GM04504 (cell line): ENCODE measurements around the gene CCDC9.
A peak's percentile ranks its signal among the peaks of the same experiment; 100 is the strongest.
"Not testable (repeated sequence)": the region's sequence is repeated elsewhere in the genome, so short reads cannot be mapped to it uniquely, and the experiment has no call there.

Experiments used
- DNase-seq: peaks from one replicate; pipeline ENCODE4 v3.0.0-alpha.2; 2012; ENCODE audit warnings: low read depth

Gene CCDC9

DNA sequence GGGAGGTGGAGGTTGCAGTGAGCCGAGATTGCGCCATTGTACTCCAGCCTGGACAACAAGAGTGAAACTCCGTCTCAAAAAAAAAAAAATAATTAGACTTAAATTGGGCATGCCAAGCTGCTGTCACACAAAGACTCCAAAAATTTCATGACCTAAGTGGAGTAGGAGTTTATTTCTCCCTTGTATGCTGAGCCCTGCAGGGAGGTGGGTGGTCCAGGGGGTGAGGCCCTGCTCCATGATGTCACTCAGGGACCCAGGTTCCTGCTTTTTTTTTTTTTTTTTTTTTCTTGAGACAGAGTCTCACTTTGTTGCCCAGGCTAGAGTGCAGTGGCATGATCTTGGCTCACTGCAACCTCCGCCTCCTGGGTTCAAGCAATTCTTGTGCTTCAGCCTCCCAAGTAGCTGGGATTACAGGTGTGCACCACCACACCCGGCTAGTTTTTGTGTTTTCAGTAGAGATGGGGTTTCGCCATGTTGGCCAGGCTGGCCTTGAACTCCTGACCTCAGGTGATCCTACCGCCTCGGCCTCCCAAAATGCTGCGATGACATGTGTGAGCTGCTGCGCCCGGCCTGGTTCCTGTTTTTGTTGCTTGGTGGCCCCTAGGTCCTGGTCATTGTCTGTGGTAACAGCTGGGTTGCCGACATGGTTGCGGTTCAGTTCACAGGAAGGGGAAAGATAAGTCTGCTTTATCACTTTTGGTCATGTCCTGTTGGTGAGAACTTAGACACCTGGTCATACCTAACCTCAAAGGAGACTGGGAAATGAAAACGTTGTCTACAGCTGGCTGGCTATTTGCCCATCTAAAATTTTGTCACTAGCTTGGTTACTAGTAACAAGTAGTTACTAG, 5.8 kb downstream of the CCDC9 start:
- DNase-seq = not testable (repeated sequence)

DNA sequence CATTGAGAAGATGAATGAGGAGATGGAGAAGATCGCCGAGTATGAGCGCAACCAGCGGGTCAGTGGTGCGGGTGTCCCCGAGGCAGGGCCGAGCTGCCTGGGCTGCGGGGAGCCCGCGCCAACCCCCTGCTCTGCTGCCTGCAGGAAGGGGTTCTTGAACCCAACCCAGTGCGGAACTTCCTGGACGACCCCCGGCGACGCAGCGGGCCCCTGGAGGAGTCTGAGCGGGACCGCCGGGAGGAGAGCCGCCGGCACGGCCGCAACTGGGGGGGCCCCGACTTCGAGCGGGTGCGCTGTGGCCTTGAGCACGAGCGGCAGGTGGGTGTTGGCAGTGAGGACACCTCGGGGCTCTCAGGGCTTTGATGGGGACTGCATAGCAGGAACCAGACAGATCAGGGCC, 8.3 kb downstream of the CCDC9 start:
- no peak for DNase-seq

DNA sequence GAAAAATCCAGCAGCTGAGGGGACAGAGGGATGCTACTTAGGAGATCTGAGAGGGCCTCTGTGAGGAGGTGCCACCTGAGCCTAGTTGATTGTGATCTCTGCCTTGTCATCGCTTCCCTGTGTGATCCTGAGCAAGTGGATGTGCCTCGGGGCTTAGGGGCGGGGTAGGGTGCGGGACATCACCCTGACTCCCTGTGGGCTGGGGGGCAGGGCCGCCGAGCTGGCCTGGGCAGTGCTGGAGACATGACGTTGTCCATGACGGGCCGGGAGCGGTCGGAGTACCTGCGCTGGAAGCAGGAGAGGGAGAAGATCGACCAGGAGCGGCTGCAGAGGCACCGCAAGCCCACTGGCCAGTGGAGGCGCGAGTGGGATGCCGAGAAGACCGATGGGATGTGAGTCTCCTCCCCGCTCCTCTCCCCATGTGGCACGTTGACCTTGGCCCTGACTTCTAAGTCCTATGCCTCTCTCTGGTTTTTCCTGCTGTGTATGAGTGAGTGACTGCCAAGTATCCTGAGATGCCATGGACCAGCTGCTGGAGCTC, 10.1 kb downstream of the CCDC9 start:
- no peak for DNase-seq

DNA sequence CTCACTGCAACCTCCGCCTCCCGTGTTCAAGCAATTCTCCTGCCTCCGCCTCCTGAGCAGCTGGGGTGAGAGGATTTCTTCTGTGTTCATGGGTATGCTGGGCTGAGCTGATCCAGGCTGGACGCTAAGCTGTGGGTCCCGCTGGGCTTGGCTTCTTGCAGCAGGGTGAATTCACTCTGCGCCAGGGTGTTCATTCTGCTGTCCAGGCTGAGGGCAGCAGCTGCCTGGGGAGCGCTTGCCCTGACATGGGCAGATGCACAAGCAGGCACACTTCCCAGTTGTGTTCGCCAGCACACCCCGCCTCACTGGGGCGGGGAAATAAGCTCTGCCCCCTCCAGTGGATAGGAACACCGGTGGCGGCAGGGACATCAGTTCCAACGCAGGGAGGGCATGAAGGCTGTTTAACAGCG, 11.0 kb downstream of the CCDC9 start:
- DNase-seq = no peak

DNA sequence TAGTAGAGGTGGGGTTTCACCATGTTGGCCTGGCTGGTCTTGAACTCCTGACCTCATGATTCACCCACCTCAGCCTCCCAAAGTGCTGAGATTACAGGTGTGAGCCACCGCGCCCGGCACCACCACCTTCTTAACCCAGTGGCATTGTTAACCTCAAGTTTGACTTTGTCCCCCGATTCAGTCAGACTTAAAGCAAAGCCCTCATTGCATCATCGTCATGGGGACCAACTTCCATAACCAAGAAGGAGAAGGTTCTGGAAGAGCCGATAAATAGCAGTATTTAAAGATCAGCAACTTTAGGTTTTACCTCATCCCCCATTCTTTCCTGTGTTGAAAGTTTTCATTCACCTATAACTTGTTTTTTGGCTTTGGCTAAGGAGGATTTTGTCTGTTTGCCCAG, 11.7 kb downstream of the CCDC9 start:
- no peak for DNase-seq

DNA sequence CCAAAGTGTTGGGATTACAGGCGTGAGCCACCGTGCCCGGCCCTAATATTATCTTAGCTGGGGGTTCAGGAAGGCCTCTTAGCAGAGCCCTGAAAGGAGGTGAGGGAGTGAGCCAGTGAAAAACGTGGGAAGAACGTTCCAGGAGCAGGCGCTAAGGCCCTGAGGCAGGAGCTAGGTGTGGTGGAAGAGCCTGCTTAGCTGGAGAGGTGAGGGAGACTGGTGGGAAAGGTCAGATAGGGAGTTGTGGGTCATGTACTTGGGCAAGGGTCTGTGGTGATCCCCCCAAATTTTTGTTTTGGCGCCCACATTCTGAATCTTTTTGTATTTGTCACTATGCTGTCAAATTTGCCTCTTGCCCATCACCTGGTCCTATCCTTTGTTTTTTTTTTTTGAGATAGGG, 13.3 kb downstream of the CCDC9 start:
- DNase-seq = no peak

DNA sequence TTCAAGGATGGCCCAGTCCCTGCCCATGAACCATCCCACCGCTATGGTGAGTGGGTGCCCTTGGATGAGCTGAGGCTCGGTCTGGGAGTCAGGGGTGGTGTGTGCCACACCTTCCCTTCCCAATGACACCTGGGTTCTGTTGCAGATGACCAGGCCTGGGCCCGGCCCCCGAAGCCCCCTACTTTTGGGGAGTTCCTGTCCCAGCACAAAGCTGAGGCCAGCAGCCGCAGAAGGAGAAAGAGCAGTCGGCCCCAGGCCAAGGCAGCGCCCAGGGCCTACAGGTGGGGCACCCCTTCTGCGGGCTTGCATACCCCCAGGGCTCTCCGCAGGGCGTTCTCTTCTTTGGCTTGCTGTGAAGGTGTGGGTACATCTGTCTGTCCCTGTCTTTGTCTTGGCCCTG, 14.1 kb downstream of the CCDC9 start:
- no peak for DNase-seq

DNA sequence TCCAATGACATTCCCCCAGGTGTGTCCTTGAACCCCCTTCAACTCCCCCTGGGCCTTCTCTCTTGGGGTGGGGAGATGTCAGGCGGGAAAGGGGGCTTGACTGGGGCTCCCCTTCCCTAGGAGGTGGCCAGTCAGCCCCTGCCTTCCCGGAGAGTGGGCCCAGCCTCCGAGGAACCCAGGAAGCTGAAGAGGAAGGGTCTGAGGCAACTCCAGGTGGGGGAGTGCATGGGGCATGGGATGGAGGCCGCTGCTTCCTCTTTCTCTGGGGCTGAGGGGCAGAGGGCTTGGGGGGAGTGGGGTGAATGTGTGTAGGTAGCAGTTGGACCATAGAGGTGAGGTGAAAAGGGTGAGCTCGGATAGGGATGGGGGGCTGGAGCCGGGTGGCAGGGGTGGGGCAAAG, 15.6 kb downstream of the CCDC9 start:
- no peak for DNase-seq

DNA sequence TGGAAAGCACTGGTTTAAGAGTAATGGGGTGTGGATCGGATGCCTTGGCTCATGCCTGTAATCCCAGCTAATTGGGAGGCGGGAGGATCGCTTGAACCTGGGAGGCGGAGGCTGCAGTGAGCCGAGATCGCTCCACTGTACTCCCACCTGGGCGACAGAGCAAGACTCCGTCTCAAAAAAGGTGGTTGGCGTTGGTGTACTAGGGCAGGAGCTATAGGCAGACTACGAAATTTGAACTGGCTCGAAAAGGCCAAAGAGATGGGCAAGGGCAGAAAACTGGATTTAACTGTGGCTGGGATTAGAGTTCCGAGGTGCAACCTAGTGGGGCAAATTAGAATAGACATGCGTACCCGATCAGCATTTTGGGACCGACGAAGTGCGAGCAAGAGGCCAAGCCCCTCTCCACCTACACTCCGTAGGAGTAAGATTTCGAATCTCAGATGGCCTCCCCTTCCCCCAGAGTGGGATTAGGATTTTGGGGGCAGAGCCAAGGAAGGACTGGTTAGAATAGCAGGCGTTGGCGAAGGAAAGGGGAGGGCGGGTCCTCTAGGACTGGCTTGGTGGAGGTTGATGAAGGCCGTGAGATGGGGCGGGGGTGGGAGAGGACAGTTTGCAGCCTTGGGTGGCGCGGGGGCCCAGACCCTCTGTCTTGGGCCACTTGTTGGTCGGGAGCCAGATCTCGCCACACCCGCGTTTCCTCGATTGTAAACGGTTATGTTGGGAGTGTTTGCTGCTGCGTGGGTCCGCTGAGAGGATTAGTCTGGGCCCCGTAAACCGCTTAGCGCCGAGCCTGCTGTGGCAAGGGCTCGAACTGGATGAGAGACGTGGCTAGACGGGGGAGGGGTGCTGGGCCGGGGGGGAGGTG, 16.4 kb downstream of the CCDC9 start:
- DNase-seq = no peak

DNA sequence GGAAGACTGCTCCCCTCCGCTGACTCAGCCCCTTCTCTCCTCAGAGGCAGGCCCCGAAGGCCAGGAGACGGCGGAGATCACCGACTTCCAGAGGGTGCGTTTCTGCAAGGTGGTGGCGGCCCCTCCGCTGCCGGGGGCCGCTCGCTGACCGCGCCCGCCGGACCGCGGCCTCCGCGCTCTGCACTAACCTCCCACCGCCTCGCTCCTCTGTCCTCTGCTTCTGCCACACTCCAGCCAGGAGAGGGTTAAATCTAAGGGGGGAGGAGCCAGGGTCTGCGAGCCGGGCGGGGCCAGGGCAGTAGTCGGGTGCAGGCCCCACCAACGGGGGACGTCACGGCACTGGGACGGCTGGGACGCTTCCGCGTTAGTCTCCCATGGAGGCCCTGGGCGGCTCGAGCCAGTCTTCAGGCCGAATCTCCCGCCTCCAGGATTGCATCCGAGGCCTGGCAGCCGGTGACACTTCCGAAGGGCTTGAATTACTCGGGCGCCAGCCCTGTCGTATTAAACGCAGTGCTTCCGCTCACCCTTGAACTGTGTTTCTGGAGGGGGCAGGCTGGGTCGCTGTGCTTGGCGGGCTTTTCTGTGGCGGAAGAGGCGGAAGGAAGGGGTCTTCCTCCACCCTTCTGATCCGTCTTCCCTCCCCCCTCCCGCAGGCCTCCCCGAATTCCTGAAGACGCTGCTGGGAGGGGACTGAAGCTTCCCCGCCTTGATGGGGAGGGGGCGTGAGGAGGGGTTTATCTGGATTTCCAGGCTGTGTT, 17.2 kb downstream of the CCDC9 start:
- DNase-seq = peak; percentile 71

DNA sequence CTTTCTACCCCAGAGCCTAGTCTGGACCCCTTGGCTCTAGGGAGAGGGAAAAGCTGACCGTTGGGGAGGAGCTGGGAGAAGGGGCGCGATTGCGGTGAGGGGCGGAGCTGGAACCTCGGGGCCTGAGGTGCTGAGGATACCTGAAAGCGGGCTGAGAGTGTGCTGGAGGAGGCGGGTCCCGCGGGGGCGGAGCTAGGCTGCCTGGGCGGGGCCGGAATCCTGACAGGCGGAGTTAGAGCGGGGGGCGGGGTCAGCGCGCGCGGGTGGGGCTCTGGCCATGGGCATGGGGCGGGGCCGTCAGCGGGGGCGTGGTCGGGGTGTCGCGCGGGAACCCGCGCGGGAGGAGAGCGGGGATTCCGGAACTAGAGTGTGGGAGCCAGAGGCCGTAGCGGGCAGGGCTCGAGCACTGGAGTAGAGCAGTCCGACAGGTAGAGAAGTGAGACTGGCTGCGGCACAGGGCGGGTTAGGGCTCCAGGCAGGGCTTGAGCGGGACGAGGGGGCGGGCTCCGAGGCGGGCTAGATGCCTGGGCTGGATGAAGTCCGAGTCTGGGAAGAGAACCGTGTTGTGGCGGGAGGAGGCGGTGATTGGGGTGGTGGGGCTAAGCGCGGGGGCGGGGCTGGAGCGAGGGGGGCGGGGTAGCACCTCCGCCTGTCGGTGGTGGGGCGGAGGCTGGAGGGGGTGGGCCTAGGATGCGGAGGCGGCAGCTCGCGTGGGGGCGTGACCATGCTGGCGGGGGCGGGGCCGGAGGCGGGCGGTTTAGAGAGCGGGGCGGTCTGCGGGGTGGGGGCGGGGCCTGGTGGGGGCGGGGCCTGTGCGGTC, 18.0 kb downstream of the CCDC9 start, which contains the start of gene INAFM1:
TSS of gene INAFM1 (plus strand) at position 815 of the 820 bp plus-strand sequence. CDS start 35 bp downstream, outside the sequence.
- peak; percentile 83 for DNase-seq

DNA sequence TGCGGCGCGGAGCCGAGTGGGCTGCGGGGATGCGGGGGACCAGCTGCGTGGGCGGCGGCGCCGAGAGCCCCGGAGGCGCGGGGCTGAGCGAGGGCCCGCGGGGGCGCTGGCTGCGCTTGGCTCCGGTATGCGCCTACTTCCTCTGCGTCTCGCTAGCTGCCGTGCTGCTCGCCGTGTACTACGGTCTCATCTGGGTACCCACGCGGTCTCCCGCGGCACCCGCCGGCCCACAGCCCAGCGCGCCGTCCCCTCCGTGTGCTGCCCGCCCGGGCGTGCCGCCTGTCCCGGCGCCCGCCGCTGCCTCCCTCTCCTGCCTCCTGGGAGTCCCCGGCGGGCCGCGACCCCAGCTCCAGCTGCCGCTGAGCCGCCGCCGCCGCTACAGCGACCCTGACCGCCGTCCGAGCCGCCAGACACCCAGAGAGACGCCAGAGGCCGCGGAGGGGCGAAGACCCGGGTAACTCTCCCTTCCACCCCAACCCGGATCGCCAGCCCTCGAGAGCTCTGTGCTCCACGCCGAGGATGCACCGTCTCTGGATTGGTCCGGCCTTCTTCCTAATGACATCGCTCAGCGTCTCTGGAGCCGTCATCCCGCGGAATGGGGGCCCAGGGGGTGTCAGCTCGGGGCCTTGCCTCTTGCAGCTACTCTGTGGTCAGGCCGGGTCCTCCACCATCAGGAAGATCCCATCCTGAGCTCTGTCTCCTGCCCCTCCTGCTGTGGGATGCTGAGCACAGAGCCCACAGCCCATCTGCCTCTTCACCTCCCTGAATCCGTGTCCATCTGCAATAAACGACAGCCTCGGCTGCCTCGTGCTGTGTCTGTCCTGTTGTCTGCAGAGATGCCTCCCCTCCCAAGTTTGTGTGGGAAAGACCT, 18.8 kb downstream of the CCDC9 start:
- no peak for DNase-seq

DNA sequence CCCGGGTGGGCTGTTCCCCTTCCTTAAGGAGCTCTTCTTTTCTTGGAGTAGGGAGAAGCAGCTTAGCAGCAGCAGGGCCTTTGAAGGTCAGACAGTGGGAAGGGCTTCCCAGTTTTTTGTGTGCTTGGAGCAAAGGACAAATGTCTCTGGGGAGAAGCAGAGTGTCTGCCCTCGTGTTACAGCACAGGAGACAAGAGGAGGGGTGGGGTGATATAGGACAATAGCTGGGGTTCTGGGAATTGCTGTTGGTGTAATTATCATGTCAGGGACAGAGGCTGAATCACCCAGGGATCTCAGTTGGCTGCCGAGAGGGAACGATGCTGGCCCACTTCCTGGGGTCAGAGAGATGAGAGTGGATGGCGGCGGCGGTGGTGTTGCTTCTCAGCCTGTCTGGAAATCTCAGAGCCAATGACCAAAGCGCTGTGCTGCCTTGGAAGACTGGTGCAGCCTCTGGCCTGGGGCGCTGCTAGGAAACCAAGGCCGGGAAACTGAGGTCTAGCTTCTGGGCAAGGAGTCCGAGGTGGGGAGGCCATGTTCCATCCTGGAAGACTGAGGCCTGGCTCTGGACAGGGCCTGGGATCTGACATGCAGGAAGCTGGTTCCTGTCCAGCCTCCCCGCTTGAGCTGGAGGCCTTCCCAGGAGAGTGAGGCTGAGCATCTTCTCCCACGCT, 19.6 kb downstream of the CCDC9 start:
- no peak for DNase-seq

DNA sequence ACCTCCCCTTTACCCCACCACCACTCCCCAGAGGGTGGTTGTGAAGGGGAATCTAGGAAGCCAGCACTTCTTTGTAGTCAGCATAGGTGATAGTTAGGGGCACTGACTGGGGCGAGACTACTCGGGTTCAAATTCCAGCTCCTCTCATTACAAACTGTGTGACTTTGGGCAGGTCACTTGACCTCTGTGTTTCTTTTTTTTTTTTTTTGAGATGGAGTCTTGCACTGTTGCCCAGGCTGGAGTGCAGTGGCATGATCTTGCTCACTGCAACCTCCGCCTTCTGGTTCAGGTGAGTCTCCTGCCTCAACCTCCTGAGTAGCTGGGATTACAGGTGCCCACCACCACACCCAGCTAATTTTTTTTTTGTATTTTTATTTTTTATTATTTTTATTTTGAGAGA, 20.2 kb downstream of the CCDC9 start:
- not testable (repeated sequence) for DNase-seq

DNA sequence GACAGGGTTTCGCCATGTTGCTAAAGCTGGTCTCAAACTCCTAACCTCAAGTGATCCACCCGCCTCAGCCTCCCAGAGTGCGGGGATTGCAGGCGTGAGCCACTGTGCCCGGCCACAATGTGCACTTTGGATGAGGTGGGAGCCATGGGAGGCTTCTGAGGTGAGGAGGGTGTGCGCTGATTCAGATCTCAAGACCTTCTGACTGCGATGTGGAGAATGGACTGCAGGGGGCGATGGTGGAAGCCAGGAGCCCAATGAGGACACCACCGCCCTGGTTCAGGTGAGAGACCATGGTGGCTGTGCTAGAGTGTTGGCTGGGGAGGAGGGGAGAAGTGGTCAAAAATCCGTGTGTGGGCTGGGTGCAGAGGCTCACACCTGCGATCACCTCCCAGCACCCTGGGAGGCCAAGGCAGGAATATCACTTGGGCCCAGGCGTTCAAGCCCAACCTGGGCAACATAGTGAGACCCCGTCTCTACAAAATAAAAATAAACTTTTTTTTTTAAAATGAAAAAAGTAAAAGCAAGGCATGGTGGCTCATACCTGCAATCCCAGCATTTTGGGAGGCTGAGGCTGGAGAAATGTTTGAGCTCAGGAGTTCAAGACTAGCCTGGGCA, 24.0 kb downstream of the CCDC9 start:
- no peak for DNase-seq

DNA sequence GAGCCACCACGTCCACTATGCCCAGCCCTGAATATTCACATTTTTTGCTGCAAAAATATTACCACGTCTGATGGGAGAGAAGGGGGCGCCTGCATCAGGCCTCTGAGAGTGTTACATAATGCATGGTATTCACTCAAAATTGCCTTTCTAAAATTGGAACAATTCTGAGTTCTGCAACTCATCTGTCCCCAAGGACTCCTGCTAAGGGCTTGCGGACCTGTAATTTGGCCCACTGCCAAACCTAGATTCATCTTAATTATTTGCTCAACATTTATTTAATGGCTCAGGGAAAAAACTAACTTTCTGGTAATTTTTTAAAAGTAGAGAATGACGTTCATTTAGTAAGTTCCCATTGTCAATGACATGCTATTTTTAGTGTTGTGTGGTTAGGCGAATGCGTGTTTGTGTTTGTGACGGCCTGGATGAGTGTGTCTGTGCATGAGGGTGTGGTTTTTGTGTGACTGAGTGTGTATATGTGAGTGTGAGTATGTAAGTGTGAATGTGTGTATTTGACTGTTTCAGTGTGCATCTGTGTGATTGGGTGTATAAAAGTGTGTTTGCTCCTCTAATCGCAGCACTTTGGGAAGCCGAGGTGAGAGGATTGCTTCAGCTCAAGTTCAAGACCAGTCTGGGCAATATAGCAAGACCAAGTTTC, 27.2 kb downstream of the CCDC9 start:
- no peak for DNase-seq

DNA sequence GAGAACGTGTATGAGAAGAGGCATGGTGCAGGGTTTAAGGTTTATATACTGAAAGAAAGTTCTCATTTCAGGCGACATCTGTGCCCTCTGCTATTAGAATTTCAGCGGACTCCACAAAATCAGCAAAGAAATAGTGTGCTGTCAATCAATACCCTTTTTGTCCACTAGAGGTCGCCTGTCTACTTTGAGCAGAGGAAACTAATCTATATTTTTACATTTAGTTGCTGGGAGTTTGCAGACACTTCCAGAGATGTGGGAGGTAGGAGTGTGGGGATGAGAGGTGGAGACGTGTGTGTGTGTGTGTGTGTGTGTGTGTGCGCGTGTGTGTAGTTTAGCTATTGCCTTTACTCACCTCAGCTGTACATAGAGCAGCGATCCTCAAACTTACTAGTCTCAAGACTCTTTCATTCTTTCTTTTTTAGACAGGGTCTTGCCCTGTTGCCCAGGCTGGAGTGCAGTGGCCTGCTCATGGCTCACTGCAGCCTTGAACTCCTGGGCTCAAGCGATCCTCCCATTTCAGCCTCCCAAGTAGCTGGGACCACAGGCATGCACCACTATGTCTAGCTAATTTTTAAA, 28.1 kb downstream of the CCDC9 start:
- no peak for DNase-seq

DNA sequence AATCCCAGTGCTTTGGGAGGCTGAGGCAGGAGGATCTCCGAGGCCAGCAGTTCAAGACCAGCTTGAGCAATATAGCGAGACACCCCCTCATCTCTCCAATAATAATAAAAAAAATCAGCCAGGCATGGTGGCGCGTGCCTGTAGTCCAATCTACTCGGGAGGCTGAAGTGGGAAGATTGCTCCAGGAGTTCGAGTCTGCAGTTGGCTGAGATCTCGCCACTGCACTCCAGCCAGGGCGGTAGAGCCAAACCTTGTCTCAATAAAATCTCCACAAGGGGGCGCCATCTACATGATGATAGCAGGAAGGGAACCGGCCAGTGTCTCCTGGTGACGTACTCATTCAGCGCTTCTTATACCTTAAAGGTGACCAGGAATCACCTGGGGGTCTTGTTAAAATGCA, 39.7 kb downstream of the CCDC9 start:
- no peak for DNase-seq
